NCI-H2107 (cell line): ENCODE data around the gene DBF4.
"Not testable (repeated sequence)": the region's sequence is repeated elsewhere in the genome, so short reads cannot be mapped to it uniquely, and the experiment has no call there.

Experiments used
- DNase-seq: peaks from one replicate; lab custom pipeline; 2025; lab: John Stamatoyannopoulos, UW

DBF4 gene, protein sequence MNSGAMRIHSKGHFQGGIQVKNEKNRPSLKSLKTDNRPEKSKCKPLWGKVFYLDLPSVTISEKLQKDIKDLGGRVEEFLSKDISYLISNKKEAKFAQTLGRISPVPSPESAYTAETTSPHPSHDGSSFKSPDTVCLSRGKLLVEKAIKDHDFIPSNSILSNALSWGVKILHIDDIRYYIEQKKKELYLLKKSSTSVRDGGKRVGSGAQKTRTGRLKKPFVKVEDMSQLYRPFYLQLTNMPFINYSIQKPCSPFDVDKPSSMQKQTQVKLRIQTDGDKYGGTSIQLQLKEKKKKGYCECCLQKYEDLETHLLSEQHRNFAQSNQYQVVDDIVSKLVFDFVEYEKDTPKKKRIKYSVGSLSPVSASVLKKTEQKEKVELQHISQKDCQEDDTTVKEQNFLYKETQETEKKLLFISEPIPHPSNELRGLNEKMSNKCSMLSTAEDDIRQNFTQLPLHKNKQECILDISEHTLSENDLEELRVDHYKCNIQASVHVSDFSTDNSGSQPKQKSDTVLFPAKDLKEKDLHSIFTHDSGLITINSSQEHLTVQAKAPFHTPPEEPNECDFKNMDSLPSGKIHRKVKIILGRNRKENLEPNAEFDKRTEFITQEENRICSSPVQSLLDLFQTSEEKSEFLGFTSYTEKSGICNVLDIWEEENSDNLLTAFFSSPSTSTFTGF

DNA sequence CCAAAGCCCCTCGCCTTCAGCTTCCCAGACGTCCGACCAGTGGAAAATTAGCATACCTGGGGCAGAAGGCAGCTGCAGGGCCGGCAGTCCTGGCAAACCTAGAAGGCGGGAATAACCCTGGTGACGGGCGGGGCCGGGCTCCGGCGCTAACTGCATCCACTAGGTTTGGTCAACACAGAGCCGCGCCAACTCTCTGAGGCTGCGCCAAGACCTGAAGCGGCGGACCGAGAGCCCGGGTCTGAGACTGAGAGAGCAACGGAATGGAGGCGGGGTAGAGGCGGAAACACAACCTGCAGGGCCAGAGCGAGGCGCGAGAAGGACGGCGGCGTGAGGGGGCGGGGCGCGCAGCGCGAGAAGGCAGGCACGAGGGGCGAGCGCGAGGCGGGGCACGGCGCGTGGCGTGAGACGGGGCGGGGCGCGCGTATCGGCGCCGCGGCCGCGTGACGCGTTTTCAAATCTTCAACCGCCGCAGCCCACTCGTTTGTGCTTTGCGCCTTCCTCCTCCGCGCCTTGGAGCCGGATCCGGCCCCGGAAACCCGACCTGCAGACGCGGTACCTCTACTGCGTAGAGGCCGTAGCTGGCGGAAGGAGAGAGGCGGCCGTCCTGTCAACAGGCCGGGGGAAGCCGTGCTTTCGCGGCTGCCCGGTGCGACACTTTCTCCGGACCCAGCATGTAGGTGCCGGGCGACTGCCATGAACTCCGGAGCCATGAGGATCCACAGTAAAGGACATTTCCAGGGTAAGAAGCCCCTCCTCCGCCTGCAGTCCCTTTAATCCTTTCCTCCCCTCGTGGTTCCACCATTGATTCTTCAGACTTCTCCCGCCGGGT is at the start of gene DBF4, which contains the start of gene SLC25A40:
TSS of gene DBF4 (plus strand) at position 454 of the 829 bp plus-strand sequence. CDS start at position 694, 240 bp downstream.
TSS of gene SLC25A40 (minus strand) at position 321 of the 829 bp plus-strand sequence. CDS start 17,633 bp downstream, outside the sequence.
- peak; percentile 91 for DNase-seq

DNA sequence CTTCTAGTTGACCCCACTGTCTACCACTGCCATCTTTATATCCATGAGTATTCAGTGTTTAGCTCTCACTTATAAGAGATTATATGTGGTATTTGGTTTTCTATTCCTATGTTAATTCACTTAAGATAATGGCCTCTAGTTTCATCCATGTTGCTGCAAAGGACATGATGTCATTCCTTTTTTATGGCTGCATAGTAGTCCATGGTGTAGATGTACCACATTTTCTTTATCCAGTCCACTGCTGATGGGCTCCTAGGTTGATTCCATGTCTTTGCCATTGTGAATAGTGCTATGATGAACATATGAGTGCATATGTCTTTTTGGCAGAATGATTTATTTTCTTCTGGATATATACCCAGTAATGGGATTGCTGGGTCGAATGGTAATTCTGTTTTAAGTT is 47.9 kb upstream of the DBF4 start:
- DNase-seq, result not testable (repeated sequence)

DNA sequence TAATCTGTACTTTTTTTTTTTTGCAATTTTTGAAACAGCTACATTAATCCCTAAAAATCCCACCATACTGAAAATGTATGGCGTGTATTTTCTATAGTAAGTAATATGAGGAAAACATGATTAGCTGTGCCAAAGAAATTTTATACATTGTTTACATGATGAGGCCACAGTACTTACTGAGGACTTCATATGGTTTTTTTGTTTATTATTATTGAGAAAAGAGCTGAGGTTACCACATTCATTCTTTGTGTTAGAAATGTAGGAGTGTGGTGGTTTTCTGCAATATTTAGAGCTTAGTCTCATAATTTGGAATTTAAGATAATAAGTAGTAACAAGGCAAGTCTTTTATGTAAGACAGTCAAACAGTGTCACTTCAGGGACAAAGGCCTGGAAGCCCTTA is 45.2 kb upstream of the DBF4 start:
- no peak for DNase-seq

DNA sequence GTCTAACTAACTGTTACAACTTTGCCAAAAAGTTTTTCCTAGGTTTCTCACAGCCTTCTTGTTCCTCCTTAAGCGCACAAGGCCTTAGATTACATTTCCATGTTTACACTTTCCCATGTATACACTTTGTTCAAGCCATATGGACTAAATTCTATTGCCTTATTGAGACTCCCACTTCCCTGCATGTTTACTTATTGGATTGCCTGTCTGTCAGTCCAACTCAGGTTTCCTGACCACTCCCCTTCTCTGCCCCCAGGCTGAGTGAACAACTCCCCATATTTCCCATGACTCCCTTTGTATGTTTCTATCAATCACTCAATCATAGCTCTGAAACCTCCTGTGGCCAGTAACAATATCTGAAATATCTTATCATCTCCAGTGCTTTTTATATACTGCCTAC is 43.2 kb upstream of the DBF4 start:
- no peak for DNase-seq

DNA sequence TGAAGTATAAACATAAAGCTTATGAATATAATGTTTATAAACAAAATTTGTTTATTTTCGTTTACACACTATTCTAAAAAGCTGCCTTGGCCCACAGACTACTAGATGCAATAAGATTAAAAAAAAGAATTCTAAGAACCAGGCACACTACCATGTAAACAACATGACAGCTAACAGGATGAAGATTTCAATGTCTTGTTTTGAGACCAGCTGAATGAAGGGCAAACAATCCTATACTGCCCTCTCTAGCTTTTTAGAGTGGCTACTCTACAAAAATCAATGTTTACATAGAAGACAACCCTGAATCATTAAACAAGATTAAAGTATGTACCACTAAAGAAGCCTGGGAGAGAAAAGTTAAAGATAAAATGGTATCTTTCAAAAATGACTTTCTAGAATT is 38.7 kb upstream of the DBF4 start:
- no peak for DNase-seq

DNA sequence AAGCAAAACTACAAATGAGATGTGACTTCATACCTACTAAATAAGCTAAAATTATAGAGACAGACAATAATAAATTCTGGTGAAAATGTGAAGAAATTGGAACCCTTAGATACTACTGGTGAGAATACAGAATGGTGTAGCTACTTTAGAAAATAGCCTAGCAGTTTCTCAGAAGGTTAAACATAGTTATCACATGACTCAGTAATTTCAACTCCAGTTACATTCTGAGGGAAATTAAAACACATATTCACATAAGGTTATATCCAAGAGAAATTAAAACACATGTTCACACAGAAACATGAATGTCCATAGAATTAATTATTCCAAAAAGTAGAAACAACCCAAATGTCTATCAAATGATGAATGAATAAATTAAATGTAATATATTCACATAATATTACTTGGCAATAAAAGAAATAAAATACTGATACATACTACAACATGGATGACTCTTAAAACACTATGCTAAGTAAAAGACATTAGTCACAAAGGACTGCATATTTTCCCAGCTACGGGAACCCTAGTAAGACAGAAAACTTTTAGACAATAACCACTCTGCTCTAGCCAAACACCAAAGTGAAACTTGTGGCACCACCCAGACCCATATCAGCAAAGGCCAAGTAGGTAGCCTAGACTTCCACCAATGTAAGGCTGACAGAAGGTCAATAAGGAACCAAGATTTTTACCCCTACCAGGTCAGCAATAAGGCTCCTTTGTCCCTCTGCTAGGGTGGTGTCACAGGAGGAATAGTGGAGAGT is 25.3 kb upstream of the DBF4 start:
- no peak for DNase-seq

DNA sequence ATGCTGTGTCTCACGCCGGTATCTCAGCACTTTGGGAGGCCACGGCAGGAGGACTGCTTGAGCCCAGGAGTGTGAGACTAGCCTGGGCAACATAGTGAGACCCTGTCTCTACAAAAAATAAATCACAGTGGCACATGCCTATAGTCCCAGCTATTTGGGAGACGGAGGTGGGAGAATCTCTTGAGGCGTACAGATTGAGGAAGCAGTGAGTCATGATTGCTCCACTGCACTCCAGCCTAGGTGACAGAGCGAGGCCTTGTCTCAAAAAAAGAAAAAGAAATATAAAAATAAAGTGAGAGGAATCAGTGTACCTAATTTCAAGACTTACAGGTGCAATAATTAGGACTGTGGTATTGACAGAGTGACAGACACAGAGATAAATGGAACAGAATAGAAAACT is 24.0 kb upstream of the DBF4 start:
- no peak for DNase-seq

DNA sequence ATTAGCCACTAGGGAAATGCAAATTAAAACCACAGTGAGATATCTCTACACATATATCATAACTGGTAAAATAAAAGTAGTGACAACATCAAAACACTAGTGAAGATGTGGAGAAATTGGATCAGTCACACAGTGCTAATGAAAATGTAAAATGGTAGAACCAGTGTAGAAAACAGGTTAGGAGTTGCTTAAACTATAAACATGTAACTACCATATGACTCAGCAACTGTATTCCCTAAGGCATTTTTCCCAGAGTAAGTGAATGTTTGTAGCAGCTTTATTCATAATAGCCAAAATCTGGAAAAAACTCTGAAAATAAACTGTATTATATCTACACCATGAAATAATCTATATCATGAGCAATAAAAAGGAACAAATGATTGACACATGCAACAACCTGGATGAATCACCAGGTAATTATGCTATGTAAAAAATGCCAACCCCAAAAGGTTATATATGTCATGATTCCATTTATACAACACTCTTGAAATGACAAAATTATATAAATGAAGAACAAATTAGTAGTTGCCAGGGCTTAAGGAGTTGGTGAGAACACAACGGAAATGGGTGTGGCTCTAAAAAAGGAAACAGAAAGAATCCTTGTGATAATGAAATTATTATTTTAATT is 22.9 kb upstream of the DBF4 start:
- no peak for DNase-seq

DNA sequence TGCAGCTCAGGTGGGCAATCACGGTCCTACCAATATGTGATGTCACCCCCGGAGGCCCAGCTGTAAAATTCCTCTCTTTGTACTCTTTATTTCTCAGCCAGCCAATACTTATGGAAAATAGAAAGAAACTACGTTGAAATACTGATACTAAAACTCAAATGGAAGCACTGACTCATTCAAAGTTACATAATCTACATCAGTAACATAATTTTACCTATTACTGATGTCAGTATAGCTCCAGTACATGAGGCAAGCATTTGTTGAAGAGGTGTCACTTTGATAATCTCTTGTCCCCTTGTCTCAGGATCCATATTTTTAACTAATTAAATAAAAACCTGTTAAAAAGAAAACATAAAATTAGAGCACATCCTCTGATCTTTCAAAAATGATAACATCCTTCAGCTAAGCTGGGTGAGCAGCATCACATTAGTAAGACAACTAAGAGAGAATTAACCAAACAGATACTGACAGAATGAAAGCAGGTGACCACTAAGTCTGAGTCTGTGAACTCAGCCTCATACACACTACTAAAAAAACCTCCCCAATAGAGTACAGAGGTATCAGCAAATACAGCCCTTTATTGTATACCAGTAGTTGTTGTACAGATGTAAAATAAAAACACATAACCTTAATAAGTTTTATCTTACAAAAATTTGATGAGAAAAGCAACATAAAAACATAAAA is 17.7 kb upstream of the DBF4 start:
- DNase-seq, result no peak

DNA sequence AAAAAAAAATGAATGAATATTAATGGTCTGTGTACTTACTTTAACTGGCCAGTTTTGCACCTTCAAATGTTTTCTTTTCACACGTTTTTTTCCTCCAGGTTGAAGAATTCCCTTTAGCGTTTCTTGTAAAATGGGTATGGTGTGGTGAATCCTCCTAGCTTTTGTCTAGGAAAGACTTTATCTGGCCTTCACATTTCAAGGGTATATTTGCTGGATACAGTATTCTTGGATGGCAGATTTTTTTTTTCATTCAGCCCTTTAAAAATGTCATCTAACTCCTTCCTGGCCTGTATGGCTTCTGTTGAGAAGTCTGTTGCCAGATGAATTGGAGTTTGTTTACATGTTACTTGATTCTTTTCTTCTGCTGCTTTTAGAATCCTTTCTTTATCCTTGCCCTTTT is 10.2 kb upstream of the DBF4 start:
- no peak for DNase-seq

DNA sequence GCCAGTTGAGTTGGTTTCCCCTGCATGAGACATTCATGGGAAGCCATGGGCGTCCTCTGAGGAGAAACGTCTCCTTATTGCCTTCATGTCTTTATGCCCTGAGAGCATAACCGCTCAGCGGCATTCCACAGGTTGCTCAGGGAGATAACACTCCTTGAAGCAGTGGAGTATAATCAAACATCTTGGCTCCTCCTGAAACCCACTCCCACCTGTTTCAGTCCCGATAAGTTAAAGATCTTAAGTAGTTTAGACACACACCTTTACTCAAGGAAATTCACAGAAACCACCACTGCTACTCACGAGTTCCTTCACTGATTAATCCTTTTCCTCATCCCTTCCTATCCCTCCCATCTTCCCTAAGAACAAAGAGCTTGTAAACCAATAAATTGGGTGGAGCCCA is 9.8 kb upstream of the DBF4 start:
- not testable (repeated sequence) for DNase-seq

DNA sequence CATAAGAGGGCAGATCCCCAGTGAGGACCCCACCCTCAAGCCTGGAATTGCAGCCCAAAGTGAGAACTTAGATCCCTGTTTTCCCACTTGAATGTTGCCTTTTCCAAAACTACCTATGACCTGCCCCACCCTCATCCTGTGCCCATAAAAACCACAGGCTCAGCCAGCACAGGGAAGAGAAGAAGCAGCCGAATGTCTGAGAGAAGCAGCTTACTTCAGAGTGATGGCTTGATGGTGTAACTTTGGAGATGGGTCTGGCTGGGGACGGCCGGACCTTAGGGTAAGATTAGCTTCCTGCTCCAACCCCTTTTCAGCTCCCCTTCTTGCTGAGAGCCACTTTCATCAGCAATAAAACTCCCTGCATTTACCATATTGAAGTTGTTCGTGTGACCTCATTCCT is 5.8 kb upstream of the DBF4 start:
- no peak for DNase-seq

DNA sequence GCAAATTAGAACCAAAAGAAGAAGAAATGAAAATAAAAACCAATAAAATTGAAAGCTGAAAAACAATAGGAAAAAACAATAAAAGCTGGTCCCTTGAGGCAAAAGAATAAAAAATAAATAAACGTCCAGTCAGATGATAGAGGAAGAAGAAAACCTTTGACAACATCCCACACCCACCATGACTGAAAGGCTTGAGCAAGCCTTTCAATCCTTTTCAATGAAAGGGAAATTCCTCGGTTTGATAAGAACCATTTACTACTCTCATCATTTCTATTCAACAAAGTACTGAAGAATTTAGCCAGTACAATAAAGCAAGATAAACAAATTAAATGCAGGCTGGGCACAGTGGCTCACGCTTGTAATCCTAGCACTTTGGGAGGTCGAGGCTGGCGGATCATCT is 3.9 kb upstream of the DBF4 start:
- no peak for DNase-seq

DNA sequence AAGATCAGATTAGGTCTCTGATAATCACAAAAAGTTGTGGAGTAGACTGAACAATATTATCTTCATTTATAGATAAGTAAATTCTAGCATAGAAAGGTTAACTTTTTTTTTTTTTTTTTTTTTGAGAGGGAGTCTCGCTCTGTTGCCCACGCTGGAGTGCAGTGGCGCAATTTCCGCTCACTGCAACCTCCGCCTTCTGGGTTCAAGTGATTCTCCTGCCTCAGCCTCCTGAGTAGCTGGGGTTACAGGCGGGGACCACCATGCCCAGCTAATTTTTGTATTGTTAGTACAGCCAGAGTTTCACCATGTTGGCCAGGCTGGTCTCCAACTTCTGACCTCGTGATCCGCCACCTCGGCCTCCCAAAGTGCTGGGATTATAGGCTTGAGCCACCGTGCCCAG is 3.0 kb upstream of the DBF4 start:
- DNase-seq, result not testable (repeated sequence)

DNA sequence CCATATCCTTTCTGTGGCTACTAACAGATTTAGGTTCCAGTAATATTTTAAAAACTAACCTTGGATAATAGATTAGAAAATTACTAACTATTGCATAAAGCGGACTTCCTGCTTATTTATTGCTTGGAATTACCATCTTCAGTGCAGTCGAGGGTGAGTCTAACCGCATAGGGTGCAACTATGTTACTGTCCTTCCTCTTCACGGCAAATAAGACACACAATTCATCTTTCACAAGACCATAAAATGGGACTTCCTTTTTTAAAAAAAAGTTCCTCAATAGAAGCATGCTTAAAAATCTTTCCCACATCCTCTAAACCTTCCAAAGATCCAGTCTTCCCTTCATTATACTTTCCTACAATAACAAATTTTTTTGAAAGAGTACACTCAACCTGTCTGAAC is 2.2 kb upstream of the DBF4 start:
- DNase-seq, result no peak

DNA sequence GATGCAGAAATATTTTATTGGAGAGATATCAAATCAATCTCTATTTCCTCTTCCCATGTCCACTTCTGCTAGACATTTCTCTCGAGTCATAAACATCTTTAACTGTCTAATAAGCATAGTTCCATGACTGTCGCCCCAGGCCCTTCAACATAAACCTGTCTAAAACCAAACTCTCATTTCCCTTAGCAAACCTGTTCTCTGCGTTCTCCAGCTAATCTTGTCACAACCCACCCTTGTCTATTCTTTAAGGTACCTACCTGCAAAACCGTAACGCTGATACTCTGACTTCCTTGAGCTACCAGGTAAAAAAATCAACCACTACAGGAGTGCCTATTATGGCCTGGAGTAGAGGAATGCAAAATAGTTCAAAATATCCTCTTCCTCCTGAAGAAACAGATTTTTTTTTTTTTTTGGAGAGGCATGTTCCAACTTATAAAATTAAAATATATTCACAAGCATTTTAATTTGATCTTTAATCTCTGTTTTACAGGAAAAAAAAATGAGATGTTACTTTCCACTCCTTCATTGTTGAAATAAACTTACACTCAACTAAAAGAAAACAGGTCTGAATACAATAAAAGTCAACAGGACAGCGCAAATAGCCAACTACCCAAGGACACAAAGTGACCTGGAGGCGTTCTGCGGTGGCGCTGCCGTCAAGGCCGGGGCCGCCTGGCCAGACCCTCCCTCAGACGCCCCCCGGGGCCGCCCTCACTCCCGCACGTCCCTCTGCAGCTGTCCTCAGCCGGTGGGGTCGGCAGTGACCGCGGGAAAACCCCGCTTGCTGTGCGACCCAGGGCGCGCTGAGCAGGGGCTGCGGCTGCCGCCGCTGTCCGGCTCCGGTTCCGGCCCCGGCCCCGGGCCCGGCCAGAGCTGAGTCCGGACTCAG is 898 bp upstream of the DBF4 start:
- DNase-seq, result no peak

DNA sequence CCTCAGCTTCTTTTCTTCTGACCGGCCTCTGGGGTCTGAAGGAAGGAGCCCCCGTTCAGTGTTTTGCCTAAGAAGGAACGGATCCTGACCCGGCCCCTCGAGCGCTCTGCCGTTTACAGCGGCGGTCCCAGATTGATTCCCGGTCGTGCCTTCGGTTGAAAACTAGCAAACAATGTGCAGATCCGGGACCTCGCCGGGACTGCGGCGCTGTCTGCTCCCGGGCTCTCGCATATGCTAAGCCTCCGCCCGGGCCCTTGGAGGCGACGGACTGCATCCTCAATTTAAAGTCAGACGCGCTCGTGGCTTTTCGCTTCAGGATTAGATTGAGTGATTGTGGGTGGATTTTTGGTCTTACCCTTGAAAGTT is 559 bp downstream of the DBF4 start:
- DNase-seq, result peak; percentile 49

DNA sequence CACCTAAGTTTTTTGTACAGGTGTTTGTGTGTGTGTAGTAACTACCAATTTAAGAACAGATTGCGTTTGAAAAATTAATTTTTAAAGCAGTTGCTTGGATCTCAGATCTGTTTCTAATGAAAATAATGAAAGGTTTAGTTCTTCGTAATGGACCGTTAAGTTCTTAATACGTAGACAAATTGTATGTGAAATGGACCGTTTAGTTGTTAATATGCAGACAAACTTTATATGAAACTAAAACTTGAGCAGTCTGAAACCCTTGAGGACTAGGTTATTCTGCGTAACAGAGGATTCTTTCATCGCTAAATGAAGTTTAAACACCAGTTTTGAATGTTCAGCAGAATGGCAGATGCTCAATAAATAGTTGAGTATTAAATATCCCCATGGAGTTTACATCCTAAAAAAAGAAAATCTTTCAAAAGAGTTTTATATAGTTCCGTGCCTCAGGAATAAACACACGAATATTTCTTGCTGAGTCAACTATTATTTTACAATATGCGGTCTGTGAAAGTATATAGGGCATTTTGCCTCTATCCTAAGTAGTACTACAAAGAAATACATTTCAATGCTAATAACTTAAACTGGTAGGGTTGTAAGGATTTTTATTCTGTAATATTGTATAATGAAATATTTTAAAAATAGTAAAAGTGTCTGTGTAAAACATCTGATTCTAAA is 1.2 kb downstream of the DBF4 start:
- no peak for DNase-seq

DNA sequence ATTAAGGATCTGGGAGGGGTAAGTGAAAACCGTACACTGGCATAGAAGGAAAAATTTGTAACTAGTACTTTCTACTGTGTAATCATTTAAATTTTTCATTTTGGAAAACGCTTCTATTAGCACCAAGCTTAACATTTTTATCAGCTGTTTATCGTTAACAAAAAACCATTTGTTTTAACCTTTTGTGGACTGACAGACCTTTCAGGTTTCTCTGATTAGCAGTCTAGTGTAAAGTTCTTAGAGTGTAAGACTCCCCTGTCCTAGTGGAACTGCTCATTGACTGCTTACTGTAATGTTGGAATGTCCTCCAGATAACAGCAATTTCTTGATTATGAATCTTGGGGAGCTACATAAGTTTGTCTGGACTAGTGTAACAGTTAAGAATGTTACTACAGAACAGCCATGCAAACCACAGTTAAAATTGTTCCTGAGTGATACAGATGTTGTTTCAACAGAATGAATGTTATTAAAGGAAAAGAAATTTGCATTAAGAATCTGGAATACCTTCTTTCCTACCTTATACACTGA is 2.0 kb downstream of the DBF4 start:
- DNase-seq, result no peak
